Psoas muscle (tissue), 8 donors: ENCODE data around the gene FBXW4. TPM values are rescaled to one million over a fixed set of nuclear protein-coding genes. Genes with fewer than 3 reads are reported as not detected.

Source experiments
- ATAC-seq, 4 donors: fragments of 200-7000 bp; cut with Tn5 transposase; one replicate each; pipeline ENCODE4 v1.9.1; 2020; ENCODE audit warnings: moderate library complexity in 3 of 4, mild to moderate bottlenecking in 2 of 4
- DNase-seq, 2 donors: peaks; one replicate each; pipeline ENCODE4 v3.0.0-alpha.2; 2020
- H3K27ac ChIP-seq: fragments of 200-600 bp; one replicate; pipeline ENCODE4 v1.8.0; 2022
- H3K27me3 ChIP-seq, 3 donors: fragments of 200-600 bp in 1 of 3; one replicate each; pipeline versions ENCODE4 v1.6.1 to v1.8.0; 2013 to 2022; ENCODE audit warnings: low read length in 2 of 3, mild to moderate bottlenecking in 2 of 3, moderate library complexity in 1 of 3; ENCODE audit not compliant: insufficient read depth in 3 of 3
- H3K36me3 ChIP-seq, 2 donors: fragments of 200-600 bp in 1 of 2; one replicate each; pipeline versions ENCODE4 v1.6.1 to v1.8.0; 2013 to 2022; ENCODE audit warnings: low read depth in 1 of 2, mild to moderate bottlenecking in 1 of 2, moderate library complexity in 1 of 2; ENCODE audit not compliant: insufficient read depth in 1 of 2
- H3K4me1 ChIP-seq: fragments of 200-600 bp; one replicate; pipeline ENCODE4 v1.8.0; 2022
- H3K4me3 ChIP-seq: fragments of 200-600 bp; one replicate; pipeline ENCODE4 v1.8.0; 2022; ENCODE audit warnings: mild to moderate bottlenecking
- H3K9me3 ChIP-seq: fragments of 200-600 bp; one replicate; pipeline ENCODE4 v1.8.0; 2022
- WGBS, 3 donors: extraction: QIAGEN DNeasy Blood & Tissue Kit; methylation state at CpG; one replicate each; pipeline versions ENCODE4 v1.1.6 to v1.1.7; 2013; 5-methylcytosine and 5-hydroxymethylcytosine counted together
- intact Hi-C, 2 donors: fragments of 100-400 bp; cut with DNase I; formaldehyde crosslinking; loops; one replicate each; pipeline versions ENCODE4 v1.11.0 to v1.14.2; 2022
- polyA plus RNA-seq, 3 donors: library from polyadenylated mRNA; stranded (reverse); fragments of 200-250 nt; gene quantifications; one replicate each; pipeline ENCODE4 v1.2.3, GENCODE V29; 2013
- total RNA-seq, 4 donors: library from RNA; stranded (reverse); fragmentation: NEBNext Ultra II Directional in 2 of 4; extraction: Animal tissue kit (Norgen Biotek cat#: 25700) in 2 of 4; gene quantifications; one replicate each; pipeline versions ENCODE4 v1.2.1 to v1.2.4, GENCODE V29; 2021 to 2023
- TF ChIP-seq, protein P1 (sequence below): fragments of 200-600 bp; IDR thresholded peaks from one replicate; pipeline ENCODE4 v1.8.0; 2022; ENCODE audit warnings: antibody characterized with exemption
- donor health status: healthy with polysubstance abuse.
- donor health status: DM: no; HTN: no; CAD: no; lungs with moderate emphysema.
- donor health status: Bipolar disorder and iron deficiency.
- donor health status: healthy.
- donor health status: DM: yes; HTN: yes; CAD: no.
- donor health status: DM: no; HTN: no; CAD: no.
- donor health status: DM: no; HTN: no; CAD: no.
- donor health status: DM: yes; HTN: yes; CAD: no.

Gene FBXW4
- total and polyA plus RNA-seq, 7 donors, result 15.5 to 100 (median 69.0) TPM

DNA sequence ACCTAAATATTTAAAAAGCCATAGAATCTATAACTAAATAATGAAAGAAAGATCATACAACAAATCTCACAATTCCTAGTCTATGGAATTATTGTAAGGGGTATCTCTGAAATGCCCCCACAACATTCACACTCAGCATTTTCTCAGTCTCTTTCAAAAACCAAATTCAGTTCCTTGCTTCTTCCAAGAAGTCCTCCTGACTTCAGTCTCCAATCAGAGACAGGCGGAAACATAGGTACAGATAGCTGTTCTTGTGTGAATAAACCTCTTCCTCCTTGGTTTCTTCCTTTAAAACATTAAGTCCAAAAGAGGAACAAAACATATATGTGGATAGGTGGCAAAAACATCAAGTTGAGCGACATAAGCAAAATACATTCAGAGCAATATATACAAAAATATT lies 13.9 kb upstream of the FBXW4 start:
- no peak overlapping the region for H3K27ac ChIP-seq
- TF ChIP-seq, protein P1, sequence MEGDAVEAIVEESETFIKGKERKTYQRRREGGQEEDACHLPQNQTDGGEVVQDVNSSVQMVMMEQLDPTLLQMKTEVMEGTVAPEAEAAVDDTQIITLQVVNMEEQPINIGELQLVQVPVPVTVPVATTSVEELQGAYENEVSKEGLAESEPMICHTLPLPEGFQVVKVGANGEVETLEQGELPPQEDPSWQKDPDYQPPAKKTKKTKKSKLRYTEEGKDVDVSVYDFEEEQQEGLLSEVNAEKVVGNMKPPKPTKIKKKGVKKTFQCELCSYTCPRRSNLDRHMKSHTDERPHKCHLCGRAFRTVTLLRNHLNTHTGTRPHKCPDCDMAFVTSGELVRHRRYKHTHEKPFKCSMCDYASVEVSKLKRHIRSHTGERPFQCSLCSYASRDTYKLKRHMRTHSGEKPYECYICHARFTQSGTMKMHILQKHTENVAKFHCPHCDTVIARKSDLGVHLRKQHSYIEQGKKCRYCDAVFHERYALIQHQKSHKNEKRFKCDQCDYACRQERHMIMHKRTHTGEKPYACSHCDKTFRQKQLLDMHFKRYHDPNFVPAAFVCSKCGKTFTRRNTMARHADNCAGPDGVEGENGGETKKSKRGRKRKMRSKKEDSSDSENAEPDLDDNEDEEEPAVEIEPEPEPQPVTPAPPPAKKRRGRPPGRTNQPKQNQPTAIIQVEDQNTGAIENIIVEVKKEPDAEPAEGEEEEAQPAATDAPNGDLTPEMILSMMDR, result no peak

GRCh38 chr10:101708073-101708472 lies 13.1 kb upstream of the FBXW4 start:
- Histone ChIP-seq H3K4me3 (no peak overlapping the region), H3K27ac (no peak overlapping the region), H3K36me3 (no peaks in the 10 kb centered on the region), H3K27me3 (no peaks in the 10 kb centered on the region), H3K9me3 (no peaks in the 10 kb centered on the region), H3K4me1 (no peaks in the 10 kb centered on the region)
- WGBS, 3 donors, result 89 to 90% (median 89%) methylated on average over 1 of the region's 1 CpG
- ATAC-seq, result no peak
- TF ChIP-seq, protein P1, result no peak
- intact Hi-C loops, result loop anchor here (5.0 kb wide), 2 partner anchors 101 to 106 kb away; no protein-coding TSS in a partner anchor
- no peak for DNase-seq

More for the DNA sequence above, 13.9 kb upstream of the FBXW4 start:
- Histone ChIP-seq H3K27me3 (no peaks in the 10 kb centered on the region), H3K4me1 (no peaks in the 10 kb centered on the region), H3K36me3 (no peaks in the 10 kb centered on the region), H3K4me3 (no peak overlapping the region), H3K9me3 (no peaks in the 10 kb centered on the region)
- intact Hi-C loops, result loop anchor here (5.0 kb wide), 2 partner anchors 102 to 107 kb away; no protein-coding TSS in a partner anchor
- WGBS, 3 donors, result 90 to 99% (median 92%) methylated on average over 2 of the region's 2 CpGs
- no peak for ATAC-seq
- DNase-seq, result no peak

GRCh38 chr10:101704331-101704730 lies 9.4 kb upstream of the FBXW4 start:
- Histone ChIP-seq H3K4me1 (no peaks in the 10 kb centered on the region), H3K36me3 (no peaks in the 10 kb centered on the region), H3K27me3 (peaks cover 0 to 2% (median 0%) of the 10 kb centered on the region in 3 donors), H3K9me3 (no peaks in the 10 kb centered on the region), H3K27ac (no peak overlapping the region), H3K4me3 (no peak overlapping the region)
- DNase-seq (no peak), ATAC-seq (no peak)
- WGBS, 3 donors, result 78 to 83% (median 79%) methylated on average over 2 of the region's 2 CpGs
- TF ChIP-seq, protein P1, result no peak
- intact Hi-C loops, result no loop called here

GRCh38 chr10:101696632-101697031 lies 1.7 kb upstream of the FBXW4 start:
- H3K27me3 ChIP-seq, result no peaks in the 10 kb centered on the region
- TF ChIP-seq, protein P1, result no peak
- ATAC-seq (no peak), DNase-seq (no peak)
- H3K36me3 ChIP-seq, result no peaks in the 10 kb centered on the region
- no peaks in the 10 kb centered on the region for H3K9me3 ChIP-seq
- 95 to 98% (median 95%) methylated on average over 3 of the region's 3 CpGs for WGBS, 3 donors
- no peak overlapping the region for H3K4me3 ChIP-seq
- intact Hi-C loops, result no loop called here
- H3K27ac ChIP-seq, result no peak overlapping the region
- H3K4me1 ChIP-seq, result peaks cover 11% of the 10 kb centered on the region

GRCh38 chr10:101695404-101695890 lies 477 bp upstream of the FBXW4 start:
- peak overlapping the region; percentile 90 for H3K27ac ChIP-seq
- intact Hi-C loops, result no loop called here
- H3K4me1 ChIP-seq, result peaks cover 20% of the 10 kb centered on the region
- H3K36me3 ChIP-seq, result no peaks in the 10 kb centered on the region
- DNase-seq (no peak), ATAC-seq (no peak)
- no peaks in the 10 kb centered on the region for H3K9me3 ChIP-seq
- H3K4me3 ChIP-seq, result peak overlapping the region; percentile 83
- no peaks in the 10 kb centered on the region for H3K27me3 ChIP-seq
- TF ChIP-seq, protein P1, result no peak
- 67 to 79% (median 72%) methylated on average over 10 of the region's 10 CpGs for WGBS, 3 donors
